HG02938 (cell line): ENCODE measurements around the gene MAP2K2.
"Not testable (repeated sequence)": the region's sequence is repeated elsewhere in the genome, so short reads cannot be mapped to it uniquely, and the experiment has no call there.

Source experiments
- ATAC-seq: cut with Tn5 transposase; IDR thresholded peaks from one replicate; pipeline ENCODE4 v1.9.1; 2021; ENCODE audit warnings: mild to moderate bottlenecking, moderate library complexity; ENCODE audit not compliant: unreplicated experiment

MAP2K2 gene

DNA sequence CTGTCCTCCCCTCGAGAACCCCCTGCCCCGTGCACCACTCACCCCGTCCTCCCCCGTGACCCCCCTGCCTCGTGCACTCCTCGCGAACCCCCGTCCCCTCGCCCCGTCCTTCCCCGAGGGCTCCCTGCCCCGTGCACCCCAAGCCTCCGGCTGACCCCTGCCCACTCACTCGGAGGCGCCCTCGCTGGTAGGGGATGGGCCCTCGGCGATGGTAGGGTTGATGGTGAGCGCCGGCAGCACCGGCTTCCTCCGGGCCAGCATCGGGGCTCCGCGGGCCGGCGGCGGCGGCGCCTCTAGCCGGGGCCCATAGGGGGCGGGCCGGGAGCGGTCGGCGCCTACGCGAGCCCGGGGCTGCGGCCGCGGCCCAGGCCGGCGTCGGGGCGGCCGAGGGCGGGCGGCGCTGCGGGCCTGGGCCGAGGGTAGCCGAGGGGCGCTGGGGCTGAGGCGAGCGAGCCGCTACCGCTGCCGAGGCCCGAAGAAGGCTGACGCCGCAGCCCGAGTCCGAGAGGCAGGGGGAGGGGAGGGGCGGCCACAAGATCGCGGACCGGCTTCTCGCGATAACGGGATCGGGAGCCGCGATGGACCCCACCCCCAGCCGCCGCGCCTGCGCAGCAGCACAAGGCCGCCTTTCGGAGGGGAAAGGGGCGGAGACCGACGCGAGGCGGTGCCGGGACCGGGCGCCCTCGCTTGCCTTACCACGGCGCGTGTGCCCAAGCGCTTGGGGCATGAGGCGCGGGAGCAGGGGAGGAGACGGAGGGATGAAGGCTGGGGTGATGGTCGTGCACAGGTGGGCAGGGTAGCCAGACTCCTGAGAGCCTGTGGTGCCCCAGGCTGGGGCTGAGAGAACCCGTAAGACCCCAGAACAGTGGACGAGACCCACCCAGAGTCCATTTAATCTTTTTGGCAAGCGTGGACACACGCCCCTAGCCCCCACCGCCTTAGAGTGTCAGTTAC is at the start of gene MAP2K2:
Gene MAP2K2, minus strand, starts transcription at position 508 of the 954 bp plus-strand sequence. Its CDS starts 247 bp downstream, at position 261.
- peak; percentile 76 for ATAC-seq

DNA sequence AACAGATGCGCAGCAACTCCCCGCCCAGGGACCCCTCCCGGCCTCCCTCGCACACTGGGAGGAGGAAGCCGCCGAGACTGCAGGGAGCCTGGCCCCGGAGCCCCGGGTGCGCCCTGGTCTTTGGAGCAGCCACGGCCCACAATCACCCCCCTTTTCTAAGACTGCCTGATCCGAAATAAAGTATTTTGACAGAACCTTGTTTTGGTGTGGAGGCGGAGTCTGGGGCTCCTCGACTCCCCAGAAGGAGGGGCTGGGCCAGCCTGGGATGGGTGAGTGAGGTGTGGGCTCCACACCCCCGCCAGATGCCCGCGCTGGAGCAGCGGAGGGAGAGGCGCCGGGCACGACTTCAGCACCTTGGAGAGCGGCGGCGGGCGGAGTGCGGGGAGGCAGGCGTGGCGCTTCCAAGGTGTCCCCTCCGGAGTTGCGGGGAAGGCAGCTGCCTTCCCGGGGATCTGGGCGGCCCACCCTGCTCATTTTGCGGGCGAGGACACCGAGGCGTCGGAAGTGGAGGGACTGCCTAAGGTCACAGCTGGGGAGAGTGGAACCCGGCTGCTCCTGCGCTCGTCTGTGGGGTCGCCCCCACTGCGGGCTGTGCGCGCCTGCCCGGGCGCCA is 49.0 kb upstream of the MAP2K2 start:
- no peak for ATAC-seq

DNA sequence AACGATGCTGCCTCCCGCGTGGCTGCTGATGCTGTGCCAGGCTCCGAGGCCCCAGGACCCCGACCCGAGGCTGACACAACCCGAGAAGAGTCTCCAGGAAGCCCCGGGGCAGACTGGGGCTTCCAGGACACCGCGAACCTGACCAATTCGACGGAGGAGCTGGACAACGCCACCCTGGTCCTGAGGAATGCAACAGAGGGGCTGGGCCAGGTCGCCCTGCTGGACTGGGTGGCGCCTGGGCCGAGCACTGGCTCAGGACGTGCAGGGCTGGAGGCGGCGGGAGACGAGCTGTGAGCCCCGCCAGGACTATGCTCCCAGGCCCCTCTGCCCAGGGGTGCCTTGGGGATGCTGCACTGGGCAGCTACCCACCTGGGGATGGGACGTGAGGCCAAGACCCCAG is 47.8 kb upstream of the MAP2K2 start:
- ATAC-seq: no peak

DNA sequence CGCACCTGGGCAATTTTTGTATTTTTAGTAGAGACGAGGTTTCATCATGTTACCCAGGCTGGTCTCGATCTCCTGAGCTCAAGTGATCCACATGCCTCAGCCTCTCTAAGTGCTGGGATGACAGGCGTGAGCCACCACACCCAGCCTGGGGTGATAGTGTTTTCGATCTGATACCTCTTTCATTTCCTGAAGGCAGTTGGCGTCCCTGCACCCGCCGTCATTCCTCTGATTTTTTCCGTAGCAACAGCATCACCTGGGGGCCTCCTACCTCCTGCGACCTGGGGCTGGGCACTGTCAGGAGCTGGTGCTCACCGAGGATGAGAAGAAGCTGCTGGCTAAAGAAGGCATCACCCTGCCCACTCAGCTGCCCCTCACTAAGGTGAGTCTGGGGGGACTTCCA is 40.3 kb upstream of the MAP2K2 start:
- ATAC-seq: no peak

DNA sequence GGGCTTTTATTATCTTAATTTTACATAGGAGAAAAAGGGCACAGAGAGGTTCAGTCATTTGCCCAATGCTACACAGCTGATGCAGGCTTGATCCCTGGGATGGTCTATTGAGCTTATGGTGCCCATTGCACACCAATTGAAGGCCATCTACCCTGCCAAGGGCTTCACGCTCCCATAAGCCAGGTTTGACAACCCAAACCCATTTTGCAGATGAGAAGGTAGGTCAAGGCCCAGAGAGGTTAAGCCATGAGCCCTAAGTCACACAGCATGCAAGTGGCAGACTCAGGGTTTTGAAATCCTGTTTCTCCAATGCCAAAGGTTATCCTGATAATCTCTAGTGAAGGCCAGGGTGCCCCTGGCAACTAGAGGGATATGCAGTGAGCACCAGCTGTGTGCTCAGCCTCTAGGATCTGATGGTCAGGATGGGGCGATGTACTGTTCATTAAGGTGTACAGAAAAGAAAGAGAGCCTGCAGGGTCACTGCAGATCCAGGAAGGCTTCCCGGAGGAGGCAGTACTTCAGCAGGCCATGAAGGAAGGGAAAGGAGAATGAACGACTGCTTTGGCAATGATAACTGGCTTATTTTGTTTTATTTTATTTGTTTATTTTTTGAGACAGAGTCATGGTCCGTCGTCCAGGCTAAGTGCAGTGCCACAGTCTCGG is 37.6 kb upstream of the MAP2K2 start:
- no peak for ATAC-seq

DNA sequence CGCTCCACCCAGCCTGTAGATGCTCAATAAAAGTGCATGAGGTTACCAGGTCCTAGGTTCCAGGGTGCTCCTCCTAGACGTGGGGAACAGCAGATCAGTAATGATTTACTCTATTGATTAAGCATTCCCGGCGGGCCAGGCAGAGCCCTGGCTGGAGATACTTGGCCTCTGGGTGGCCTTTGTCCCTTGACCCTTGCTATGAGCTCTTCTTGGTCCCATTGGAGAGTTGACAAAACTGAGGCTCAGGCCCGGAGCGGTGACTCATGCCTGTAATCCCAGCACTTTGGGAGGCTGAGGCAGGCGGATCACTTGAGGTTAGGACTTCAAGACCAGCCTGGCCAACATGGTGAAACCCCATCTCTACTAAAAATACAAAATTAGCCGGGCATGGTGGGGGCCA is 34.0 kb upstream of the MAP2K2 start:
- ATAC-seq: not testable (repeated sequence)

DNA sequence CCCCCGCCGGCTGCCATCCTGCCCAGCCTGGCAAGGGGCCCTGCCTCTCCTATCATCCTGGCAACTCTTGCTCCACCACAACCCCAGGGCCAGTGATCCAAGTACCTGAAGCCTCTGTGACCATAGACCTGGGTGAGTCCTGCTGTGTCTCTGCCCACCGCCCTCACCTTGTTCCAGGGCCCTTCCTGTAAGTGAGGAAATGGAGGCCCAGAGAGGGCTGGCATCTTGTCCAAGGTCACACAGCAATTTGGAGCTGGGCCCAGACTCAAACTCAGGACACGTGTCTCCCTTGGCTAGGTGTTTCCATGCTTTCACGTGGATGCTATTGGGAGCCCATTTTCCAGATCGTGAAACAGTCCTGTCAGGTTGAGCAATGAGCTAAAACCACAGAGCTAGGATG is 33.2 kb upstream of the MAP2K2 start:
- ATAC-seq: no peak

DNA sequence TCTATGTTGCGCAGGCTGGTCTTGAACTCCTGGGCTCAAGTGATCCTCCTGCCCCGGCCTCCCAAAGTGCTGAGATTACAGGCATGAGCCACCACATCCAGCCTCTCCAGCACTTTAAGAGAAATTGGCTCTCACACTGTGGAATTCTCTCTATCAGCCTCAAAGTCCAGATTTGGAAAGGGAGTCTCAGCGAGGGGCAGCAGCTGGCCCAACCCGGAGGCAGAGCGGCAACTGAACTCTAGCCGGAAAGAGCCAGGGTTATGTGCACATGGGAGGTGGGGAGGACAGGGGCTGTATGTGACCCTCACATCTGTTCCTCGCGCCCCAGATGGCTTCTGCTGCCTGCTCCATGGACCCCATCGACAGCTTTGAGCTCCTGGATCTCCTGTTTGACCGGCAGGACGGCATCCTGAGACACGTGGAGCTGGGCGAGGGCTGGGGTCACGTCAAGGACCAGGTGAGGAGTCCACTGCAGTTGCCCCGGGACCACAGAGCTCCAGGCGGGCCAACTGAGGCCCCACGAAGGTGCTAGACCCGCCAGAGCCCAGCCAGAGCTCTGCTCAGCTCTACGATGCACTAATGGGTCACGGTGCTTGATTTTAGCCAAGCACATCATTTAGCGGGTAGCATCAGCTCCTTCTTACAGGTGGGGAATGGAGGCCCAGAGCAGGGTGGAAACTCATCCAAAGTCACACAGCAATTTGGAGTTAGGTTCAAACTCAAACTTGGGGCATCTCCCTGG is 30.8 kb upstream of the MAP2K2 start:
- no peak for ATAC-seq

DNA sequence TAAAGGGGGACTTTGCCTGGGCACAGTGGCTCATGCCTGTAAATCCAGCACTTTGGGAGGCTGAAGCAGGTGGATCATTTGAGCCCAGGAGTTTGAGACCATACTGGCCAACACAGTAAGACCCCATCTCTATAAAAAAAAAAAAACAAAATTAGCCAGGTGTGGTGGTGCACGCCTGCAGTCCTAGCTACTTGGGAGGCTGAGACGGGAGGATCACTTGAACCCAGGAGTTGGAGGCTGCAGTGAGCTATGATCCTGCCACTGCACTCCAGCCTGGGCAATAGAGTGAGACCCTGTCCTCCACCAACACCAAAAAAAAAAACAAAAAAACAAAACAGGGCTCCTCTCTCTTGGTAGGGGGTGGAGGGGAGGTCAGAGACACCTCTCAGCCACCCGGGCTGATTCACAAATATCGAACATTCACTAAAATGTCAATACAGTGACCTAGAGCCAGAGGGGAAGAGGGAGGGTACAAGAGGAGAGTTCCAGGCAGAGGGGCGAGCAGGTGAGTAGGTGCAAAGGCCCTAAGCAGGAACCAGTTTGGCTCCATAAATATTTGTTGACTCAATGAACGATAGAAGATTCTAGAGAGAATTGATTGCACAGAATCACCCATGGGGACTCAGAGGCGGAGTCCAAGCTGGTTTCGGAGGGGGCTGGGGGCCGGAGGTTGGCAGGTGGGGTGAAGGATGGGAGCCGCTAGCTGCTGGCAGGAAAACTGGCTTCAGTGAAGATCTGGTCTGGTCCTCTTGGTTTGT is 28.5 kb upstream of the MAP2K2 start:
- no peak for ATAC-seq

DNA sequence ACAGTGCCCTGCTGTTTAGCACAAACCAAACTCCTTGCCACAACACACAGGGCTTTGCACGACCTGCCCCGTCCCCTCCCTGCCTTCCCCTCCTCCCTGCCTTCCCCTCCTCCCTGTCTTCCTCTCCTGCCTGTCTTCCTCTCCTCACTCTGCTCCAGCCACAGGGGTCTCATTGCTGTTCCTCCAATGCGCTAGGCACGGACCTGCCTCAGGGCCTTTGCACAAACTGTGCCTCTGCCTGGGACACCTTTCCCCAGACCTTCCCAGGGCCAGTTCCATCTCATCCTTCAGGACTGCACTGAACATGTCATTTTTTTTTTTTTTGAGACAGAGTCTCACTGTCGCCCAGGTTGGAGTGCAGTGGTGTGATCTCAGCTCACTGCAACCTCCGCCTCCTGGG is 27.7 kb upstream of the MAP2K2 start:
- ATAC-seq: no peak

DNA sequence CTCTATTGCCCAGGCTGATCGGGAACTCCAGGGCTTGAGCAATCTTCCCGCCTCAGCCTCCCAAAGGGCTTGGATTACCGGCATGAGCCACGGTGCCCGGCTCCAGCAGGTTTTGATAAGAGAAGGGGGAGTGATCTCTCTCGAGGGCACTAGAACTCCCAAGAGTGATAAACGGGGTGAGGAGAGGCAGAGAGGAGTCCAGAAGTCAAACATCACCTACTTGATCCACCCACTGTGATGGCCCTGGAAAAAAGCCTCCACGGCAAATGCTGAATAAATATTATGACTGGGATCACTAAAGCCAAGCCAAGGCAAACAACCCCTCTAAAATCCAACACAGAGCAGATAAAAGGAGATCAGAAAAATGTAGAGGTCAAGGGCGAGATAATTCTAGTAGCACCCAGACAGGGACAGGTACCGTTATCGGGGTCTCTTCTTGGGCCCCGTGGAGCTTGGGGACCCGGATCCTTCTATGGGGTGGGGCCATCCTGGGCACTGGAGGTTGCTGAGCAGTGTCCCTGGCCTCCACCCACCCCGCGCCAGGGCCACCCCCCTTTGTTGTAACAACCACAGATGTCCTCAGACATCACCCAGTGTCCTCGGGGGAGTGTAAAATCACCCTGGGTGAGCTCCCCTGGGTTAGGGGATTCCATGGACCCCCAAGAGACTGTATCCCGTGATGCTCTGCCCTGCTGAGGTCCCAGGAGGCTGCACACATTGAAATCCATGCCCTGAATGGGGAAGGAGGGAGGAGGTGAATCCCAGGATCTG is 25.8 kb upstream of the MAP2K2 start:
- ATAC-seq: no peak

DNA sequence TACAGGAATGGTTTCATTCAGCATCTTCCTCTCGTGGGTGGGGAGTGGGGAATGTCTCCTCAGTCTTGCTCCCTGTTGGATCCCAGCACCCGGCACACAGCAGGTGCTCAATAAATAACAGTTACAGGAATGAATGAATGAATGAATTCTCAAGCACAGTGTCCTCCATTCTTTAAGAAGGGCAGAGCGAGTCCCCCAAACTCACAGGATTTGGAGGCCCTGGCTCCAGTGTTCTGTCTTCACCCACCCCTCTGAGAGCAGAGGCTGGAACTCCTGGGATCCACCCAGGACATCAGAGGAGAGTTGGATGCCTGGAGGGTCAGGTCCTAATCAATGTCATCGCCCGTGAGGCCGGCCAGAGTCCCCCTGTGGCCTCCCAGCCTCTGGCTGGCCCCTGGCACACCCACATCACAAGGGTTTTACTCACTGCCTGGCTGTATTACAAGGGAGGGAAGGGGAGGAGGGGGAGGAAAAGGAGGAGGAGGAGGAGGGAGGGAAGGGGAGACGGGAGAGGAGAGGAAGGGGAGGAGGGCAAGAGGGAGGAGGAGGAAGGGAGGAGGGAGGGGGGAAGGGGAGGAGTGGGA is 20.8 kb upstream of the MAP2K2 start:
- ATAC-seq: no peak

DNA sequence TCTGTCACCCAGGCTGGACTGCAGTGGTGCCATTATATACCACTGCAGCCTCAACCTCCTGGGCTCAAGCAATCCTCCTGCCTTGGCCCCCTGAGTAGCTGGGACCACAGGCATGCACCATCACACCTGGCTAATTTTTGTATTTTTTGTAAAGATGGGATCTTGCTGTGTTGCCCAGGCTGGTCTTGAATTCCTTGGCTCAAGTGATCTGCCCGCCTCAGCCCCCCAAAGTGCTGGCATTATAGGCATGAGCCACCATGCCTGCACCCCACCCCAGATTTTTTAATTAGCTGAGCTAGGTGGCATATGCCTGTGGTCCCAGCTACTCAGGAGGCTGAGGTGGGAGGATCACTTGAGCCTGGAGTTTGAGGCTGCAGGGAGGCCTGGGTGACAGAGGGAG is 19.0 kb upstream of the MAP2K2 start:
- ATAC-seq: not testable (repeated sequence)

DNA sequence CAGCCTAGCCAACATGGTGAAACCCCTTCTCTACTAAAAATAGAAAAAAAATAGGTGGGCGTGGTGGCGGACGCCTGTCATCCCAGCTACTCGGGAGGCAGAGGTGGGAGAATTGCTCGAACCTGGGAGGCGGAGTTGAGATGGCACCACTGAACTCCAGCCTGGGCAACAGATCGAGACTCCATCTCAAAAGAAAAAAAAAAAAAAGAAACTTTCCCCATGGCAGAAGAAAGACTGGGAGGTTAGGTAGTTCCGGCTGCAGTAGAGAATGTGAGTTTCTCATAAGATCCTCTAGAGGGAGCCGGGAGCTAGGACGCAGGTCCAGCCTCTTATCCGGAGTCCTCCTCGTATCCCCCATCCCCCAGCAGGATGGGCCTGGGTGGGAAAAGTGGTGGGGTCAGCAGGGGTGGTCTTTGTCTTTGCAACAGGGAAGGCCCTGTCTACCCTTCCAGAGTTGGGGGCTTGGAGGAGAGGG is 16.4 kb upstream of the MAP2K2 start:
- ATAC-seq: no peak

DNA sequence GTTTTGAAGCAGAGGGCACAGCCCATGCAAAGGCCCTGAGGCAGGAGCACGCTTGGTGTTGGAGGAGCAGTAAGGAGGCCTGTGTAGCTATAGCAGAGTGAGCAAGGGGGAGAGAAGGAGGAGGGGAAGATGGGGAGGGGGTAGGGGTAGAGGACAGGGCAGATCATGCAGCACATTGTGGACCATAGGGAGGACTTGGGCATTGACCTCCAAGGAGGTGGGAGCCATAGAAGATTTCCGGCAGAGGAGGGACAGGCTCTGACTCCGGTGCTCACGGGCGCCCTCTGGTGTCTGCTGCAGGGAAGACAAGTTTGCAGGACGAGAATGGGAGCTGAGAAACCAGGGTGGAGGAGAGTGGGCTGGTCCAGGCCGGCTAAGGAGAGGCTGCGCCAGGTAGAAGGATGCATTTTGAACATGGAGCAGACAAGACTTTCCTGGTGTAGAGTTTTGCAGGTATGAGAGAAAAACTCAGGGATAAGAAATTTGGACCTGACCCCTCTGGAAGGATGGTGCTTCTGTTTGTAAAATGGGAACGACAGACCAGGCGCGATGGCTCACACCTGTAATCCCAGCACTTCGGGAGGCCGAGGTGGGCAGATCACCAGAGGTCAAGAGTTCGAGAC is 15.8 kb upstream of the MAP2K2 start:
- ATAC-seq: no peak

DNA sequence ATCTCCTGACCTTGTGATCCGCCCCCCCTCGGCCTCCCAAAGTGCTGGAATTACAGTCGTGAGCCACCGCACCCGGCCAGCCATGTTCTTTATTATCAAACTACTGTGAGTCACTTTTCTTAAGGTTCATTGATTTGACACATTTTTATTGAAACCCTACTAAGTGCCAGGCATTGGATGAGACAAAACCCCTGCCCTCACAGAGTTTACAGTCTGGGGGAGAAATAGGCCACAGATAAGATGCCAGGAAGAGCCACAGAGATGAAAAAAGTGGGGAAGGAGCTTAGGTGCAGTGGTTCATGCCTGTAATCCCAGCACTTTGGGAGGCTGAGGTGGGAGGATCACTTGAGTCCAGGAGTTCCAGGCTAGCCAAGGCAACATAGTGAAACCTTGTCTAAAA is 14.5 kb upstream of the MAP2K2 start:
- ATAC-seq: no peak

DNA sequence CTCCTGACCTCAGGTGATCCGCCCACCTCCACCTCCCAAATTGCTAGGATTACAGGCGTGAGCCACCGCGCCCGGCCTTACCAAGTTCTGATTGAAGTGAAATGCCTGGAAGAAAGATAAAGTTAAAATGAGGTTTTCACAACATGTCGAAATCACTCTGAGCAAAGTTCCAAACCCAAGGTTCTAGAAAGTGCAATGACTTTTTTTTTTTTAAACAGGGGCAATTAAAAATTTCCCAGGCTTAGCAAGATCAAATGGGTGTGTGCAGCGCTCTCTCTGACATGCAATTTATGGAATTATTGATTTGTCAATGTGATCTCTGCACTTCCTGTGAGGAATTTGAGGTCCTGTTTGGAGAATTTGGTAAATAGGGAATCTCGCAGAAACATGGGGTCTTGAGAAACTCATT is 12.8 kb upstream of the MAP2K2 start:
- no peak for ATAC-seq

DNA sequence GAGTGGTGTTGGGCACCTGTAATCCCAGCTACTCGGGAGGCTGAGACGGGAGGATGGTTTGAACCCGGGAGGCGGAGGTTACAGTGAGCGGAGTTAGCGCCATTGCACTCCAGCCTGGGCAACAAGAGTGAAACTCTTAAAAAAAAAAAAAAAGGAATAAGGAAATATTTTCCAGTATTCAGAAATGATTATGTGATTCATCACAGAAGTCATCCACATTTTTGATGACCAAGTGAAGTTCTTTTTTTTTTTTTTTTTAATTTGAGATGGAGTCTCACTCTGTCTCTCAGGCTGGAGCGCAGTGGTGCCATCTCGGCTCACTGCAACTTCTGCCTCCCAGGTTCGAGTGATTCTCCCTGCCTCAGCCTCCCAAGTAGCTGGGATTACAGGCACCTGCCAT is 11.5 kb upstream of the MAP2K2 start:
- ATAC-seq: not testable (repeated sequence)

DNA sequence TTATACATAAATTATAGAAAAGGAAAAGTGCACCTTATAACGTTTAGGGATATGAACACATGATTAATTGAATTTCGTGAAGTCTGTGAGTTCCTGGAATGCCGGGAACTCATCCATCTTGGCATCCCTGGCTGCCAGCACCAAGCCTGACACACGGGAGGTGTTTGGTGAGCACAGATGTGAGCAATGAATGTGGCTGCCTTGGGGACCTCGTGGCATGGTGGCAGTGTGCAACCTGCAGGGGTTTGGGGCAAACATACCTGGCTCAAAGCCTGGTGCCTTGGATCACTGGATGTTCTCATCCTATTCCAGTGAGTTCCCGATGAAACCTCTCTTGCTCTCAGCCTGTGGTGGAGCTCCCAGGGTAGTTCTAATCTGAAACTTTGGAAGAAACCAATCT is 10.4 kb upstream of the MAP2K2 start:
- no peak for ATAC-seq
